BJ (cell line): ENCODE results near the gene PRKCE. TPM values are rescaled to one million over a fixed set of nuclear protein-coding genes. Genes with fewer than 3 reads are reported as not detected.

Experiments used
- CTCF ChIA-PET: fragments of 350-600 bp; formaldehyde crosslinking; extraction: SDS; loops from one replicate; lab custom pipeline; 2021; ENCODE audit warnings: antibody characterized with exemption, inconsistent platforms; lab: Yijun Ruan, JAX
- POLR2A ChIA-PET: fragments of 300-600 bp; sonication (Branson Sonifier 250); formaldehyde crosslinking; extraction: SDS; loops from one replicate; lab custom pipeline; 2021; ENCODE audit warnings: antibody characterized with exemption; lab: Charles Lee
- DNase-seq: peaks from one replicate; pipeline ENCODE4 v3.0.0-alpha.2; 2011; ENCODE audit warnings: low read depth
- H3K27me3 ChIP-seq: 2 replicates; pipeline ENCODE4 v1.6.0; 2011; ENCODE audit warnings: low read length; ENCODE audit not compliant: control insufficient read depth, insufficient read depth
- H3K36me3 ChIP-seq: 2 replicates; pipeline ENCODE4 v1.5.1; 2011; ENCODE audit warnings: low read length; ENCODE audit not compliant: control insufficient read depth, insufficient read depth
- H3K4me3 ChIP-seq: 2 replicates; pipeline ENCODE4 v1.5.1; 2011; ENCODE audit warnings: low read depth, mild to moderate bottlenecking, control low read depth, low read length
- polyA plus RNA-seq: library from polyadenylated mRNA; depleted of rRNA; stranded (reverse); fragments of >200 nt; gene quantifications from 2 replicates; pipeline ENCODE4 v1.2.3, GENCODE V29; 2011
- TF ChIP-seq, protein P1 (sequence below): IDR thresholded peaks from 2 replicates; pipeline ENCODE4 v1.5.1; 2011; ENCODE audit warnings: low read depth, mild to moderate bottlenecking, control low read depth, inconsistent platforms, low read length, moderate library complexity; ENCODE audit not compliant: insufficient read depth

Gene PRKCE
- polyA plus RNA-seq, 1 experiment: 19.7 TPM

DNA sequence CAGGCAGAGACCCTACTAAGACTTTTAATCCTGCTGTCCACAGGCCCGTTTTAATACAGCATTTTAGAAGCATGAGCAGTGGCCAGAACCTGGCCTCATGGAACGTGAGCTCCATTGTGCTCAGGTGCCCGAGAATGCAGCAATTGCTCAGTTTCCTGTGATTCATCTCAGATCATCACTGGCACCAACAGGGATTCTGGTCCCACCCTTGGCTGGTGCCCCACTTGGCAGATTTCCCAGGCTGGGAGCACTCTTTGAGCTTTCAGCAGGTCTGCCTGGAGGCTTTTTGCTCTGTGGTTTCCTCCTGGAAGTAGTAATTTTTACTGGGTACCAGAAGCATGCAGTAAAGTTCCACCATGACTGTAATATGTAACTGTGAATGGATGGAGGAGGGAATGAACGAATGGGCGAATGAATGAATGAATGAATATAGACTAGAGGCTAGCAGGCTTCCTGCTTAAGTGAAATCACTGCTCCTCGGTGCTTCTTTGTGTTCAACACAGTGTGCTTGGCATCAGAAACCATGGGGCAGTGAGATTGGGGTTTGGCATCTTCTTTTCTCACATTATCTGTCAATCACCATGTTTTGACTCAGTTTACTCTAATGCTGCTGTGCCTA, 312.9 kb downstream of the PRKCE start:
- CTCF ChIA-PET: no interaction called here
- peak; percentile 80 for DNase-seq
- TF ChIP-seq, protein P1, sequence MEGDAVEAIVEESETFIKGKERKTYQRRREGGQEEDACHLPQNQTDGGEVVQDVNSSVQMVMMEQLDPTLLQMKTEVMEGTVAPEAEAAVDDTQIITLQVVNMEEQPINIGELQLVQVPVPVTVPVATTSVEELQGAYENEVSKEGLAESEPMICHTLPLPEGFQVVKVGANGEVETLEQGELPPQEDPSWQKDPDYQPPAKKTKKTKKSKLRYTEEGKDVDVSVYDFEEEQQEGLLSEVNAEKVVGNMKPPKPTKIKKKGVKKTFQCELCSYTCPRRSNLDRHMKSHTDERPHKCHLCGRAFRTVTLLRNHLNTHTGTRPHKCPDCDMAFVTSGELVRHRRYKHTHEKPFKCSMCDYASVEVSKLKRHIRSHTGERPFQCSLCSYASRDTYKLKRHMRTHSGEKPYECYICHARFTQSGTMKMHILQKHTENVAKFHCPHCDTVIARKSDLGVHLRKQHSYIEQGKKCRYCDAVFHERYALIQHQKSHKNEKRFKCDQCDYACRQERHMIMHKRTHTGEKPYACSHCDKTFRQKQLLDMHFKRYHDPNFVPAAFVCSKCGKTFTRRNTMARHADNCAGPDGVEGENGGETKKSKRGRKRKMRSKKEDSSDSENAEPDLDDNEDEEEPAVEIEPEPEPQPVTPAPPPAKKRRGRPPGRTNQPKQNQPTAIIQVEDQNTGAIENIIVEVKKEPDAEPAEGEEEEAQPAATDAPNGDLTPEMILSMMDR: no peak
- POLR2A ChIA-PET: no interaction called here
- Histone ChIP-seq H3K4me3 (no peak overlapping the region), H3K36me3 (no peaks in the 10 kb centered on the region), H3K27me3 (no peaks in the 10 kb centered on the region)

DNA sequence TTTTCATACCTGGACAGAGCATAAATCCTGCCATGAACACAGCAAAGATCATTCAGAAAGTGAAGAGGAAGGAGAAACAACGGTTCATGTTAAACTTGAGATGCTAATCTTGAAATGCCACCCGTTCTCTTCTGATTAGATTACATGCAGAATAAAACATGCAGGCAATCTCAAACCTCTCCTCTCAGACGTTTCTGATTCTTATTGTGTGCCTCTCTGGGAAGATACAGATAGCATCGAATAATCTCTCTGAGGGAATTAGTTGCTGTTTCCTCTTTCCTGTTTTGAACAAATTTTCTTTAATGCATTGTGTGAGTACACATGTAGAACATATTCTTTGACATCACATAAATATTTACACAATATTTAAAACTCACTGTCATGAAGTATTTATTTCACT, 313.4 kb downstream of the PRKCE start:
- ChIA-PET CTCF (no interaction called here), POLR2A (no interaction called here)
- no peaks in the 10 kb centered on the region for H3K27me3 ChIP-seq

DNA sequence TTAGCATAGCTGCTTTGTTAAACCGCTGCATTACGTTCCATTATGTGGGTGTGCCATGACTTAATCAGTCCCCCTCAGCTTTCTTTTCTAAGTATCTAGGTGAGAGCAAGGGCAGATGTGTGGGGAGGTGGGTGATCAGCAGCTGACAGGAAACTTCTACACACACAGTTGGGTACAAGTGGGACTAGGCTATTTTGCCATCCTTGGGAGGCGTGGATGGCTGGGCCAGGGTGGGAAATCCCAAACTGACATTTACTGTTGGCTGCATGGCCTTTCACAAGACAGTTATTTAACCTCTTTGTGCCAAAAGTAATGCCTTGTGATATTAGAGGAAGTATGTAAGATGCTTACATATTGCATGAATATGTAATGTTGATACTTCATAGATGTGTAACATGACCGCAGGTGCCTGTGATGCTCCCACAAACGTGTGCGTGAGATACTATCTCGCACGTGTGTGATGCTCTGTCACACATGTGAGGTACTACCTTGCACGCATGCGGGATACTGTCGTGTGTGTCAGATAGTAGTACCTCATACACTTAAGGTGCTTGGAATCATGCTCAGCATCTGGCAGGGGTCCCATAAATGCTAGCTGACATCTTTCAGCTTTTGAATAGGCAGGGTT, 314.5 kb downstream of the PRKCE start:
- no peaks in the 10 kb centered on the region for H3K27me3 ChIP-seq
- no peak overlapping the region for H3K4me3 ChIP-seq
- no peak for DNase-seq
- TF ChIP-seq, protein P1: no peak
- H3K36me3 ChIP-seq: no peaks in the 10 kb centered on the region
- ChIA-PET CTCF (interaction anchor here (1.4 kb wide), 1 partner anchor 28 kb away, joined by 3 read pairs; no protein-coding TSS in a partner anchor), POLR2A (no interaction called here)

More for the DNA sequence above, 313.4 kb downstream of the PRKCE start:
- DNase-seq: no peak
- no peaks in the 10 kb centered on the region for H3K36me3 ChIP-seq
- H3K4me3 ChIP-seq: no peak overlapping the region
- TF ChIP-seq, protein P1: no peak

DNA sequence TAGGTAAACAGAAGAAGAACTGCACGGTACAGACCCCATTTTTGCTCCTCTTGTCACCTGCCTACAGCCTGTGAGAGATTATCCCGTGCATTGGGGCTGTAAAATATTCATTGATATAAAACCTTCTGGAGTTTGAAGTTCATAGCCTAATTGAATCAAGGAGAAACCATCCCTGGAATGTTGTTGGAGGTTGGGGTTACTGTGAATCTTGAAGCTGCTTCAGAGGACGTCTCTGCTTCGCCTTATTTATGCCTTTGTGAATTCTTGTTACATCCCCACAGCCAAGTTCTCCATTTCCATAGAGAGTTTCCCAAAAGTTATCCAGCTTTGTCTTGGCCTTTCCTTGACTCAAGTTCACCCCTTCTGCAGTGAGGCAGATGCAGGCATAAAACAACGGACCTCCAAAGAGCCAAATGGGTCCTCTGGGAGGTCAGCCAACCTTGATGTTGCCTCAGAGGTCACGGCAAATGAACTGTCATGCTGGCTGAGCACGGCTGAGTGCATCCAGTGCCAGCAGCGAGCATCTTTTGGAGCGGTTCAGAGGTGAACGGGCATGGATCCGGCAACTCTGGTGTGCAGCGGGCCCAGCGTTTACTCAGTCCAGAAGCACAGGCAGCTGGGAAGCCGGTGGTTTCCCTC, 317.6 kb downstream of the PRKCE start:
- POLR2A ChIA-PET: no interaction called here

DNA sequence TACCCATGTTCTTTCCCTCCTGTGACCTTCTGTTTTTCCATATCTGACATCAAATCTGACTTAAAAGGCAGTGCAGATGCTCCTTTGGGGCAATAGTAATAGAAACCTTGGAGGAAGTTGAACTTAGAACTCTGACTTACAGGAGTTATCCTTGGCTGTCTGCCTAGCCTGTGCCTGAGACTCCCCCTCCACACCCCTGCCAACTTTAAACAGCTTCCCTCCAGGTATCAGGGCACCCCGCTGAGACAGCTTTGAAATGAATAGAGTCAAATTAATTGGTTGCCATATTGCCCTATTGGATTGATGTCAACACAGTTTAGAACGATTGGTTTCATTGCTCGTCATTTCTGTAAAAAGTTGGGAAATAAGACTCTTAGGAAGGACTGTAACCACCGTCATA, 322.0 kb downstream of the PRKCE start:
- ChIA-PET POLR2A (no interaction called here), CTCF (no interaction called here)
- DNase-seq: no peak
- Histone ChIP-seq H3K4me3 (no peak overlapping the region), H3K27me3 (no peaks in the 10 kb centered on the region), H3K36me3 (no peaks in the 10 kb centered on the region)
- TF ChIP-seq, protein P1: no peak

More for the DNA sequence above, 317.6 kb downstream of the PRKCE start:
- DNase-seq: no peak
- Histone ChIP-seq H3K27me3 (no peaks in the 10 kb centered on the region), H3K36me3 (no peaks in the 10 kb centered on the region), H3K4me3 (no peak overlapping the region)
- CTCF ChIA-PET: interaction anchor here (1.3 to 2.1 kb wide), 2 partner anchors 9 to 24 kb away, joined by 3 to 6 read pairs; no protein-coding TSS in a partner anchor
- TF ChIP-seq, protein P1: no peak
